HG02981 (cell line): ENCODE measurements around the gene TEAD2.

Experiments
- ATAC-seq: cut with Tn5 transposase; IDR thresholded peaks from one replicate; pipeline ENCODE4 v1.9.1; 2021; ENCODE audit warnings: mild to moderate bottlenecking, moderate library complexity; ENCODE audit not compliant: unreplicated experiment

Gene TEAD2

DNA sequence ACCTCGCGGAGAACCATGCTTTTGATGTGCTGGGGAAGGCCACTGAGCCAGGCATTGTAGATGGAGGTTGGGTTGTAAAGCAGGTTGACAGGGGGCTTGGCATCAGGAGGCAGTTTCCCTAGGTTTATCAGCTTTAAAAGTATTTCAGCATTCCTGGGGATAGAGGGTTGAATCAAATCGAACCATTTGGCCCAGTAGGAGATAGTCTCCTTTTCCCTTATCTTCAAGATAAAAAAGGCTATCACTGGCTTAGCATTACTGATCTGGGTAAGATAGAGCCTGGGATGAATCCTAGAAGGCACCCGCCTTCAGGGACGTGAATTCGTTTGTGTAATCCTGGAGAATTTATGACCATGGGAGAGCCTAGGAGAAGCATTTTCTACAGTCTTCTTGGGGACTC, 67.8 kb downstream of the TEAD2 start:
- no peak for ATAC-seq
